GM18951 (cell line): Measurements from ENCODE around the gene RNF31.
"Not testable (repeated sequence)": the region's sequence is repeated elsewhere in the genome, so short reads cannot be mapped to it uniquely, and the experiment has no call there.

Experiments used
- POLR2A ChIP-seq: IDR thresholded peaks from 4 replicates; pipeline ENCODE4 v1.6.1; 2011; ENCODE audit warnings: mild to moderate bottlenecking; ENCODE audit not compliant: insufficient read length, insufficient read depth; ENCODE audit errors: extremely low read depth
- in situ Hi-C: fragments of 300-500 bp; cut with MboI; formaldehyde crosslinking; loops from one replicate; pipeline ENCODE4 v1.12.0; 2022; ENCODE audit warnings: low sequenced_read_pairs, mixed read lengths, inconsistent platforms; ENCODE audit not compliant: unreplicated experiment

Gene RNF31

DNA sequence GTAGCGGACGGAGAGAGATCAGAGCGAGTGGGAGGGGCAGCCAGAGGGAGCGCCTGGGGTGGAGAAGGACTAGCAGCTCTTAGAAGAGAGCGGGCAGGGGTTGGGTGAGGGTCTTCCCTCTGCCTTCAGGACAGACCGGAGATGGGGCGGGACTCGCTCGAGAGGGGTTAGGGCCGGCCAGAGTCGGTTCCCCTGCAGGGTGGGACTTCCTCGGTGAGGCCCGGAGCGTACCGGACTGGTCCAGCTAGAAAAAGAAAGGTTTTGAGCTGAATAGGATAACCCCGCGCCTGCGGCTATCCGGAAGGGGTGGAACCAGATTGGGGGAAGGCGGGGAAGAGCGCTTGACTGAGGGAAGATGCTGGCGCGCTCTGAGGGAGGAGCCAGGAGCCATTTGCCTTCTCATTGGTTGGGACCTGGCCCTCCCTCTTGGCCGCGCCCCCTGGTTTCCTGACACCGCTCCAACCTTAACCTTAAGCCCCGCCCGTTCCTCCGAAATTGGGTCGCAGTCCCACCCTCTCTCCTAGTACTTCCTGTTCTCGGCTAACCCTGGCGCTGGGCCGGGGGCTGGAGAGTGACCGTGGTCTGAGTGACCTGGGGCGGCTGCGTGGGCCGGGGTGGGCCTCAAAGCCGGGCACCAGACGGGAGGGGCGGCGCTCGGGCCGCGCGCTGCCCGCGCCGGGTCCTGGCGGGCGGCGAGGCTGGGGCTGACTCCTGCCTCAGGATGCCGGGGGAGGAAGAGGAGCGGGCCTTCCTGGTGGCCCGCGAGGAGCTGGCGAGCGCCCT lies at the start of gene RNF31:
TSS of gene RNF31 (plus strand) at position 521 of the 783 bp plus-strand sequence. CDS start at position 722, 201 bp downstream.
- peak; percentile 73 for TF ChIP-seq POLR2A

DNA sequence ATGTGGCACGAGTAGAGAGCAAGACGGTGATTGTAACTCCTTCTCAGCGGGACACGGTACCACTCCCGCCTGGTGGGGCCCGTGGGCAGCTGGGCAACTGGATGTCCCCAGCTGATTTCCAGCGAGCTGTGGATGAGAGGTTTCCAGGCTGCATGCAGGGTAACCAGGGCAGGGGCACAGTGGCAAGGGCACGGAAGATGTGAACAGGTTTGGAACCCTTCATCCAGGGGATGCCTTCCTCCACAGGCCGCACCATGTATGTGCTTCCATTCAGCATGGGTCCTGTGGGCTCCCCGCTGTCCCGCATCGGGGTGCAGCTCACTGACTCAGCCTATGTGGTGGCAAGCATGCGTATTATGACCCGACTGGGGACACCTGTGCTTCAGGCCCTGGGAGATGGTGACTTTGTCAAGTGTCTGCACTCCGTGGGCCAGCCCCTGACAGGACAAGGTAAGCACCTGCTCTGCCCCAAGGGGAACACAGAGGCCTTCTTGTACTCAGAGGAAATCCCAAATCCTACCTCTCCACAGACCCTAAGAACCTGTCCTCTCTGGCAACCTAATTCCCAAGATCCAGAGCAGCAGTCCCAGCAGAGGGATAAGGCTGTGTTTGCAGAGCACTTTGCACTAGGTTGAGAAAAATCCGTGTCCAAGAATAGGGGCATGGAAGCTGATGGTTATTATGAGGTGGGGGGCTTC lies 48.9 kb upstream of the RNF31 start:
- in situ Hi-C loops, result loop anchor here (25.0 kb wide), 1 partner anchor 111 kb away; the partner anchor contains the start of gene DHRS4L2
- no peak for TF ChIP-seq POLR2A

More for the DNA sequence above, at the start of gene RNF31:
- in situ Hi-C loops, result no loop called here

DNA sequence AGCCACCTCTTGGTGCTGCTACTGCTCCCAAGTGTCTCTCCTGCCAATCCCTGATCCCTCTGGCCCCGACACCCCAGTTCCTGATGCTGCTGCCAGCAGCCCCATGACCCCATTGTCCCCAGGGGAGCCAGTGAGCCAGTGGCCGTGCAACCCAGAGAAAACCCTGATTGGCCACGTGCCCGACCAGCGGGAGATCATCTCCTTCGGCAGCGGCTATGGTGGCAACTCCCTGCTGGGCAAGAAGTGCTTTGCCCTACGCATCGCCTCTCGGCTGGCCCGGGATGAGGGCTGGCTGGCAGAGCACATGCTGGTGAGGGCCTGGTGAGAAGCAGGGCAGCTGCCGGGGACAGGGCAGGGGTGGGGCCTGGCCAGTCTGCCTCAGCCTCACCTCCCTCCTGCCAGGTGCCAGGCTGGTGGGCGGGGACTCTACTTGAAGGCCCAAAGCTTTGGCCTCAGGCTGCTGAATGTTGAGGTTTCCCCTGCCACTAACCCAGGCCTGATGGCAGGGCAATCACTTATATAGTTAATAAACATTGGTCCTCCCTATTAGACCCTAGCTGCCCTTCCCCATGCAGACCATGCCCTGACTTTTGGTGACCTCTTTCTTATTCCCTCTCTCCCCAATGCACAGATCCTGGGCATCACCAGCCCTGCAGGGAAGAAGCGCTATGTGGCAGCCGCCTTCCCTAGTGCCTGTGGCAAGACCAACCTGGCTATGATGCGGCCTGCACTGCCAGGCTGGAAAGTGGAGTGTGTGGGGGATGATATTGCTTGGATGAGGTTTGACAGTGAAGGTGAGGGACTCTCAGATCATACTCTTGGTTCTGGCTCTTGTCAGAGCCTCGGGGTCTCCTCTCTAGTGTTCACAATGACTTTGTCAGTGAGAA lies 48.1 kb upstream of the RNF31 start:
- no peak for TF ChIP-seq POLR2A
- in situ Hi-C loops, result loop anchor here (25.0 kb wide), 1 partner anchor 112 kb away; the partner anchor contains the start of gene DHRS4L2

DNA sequence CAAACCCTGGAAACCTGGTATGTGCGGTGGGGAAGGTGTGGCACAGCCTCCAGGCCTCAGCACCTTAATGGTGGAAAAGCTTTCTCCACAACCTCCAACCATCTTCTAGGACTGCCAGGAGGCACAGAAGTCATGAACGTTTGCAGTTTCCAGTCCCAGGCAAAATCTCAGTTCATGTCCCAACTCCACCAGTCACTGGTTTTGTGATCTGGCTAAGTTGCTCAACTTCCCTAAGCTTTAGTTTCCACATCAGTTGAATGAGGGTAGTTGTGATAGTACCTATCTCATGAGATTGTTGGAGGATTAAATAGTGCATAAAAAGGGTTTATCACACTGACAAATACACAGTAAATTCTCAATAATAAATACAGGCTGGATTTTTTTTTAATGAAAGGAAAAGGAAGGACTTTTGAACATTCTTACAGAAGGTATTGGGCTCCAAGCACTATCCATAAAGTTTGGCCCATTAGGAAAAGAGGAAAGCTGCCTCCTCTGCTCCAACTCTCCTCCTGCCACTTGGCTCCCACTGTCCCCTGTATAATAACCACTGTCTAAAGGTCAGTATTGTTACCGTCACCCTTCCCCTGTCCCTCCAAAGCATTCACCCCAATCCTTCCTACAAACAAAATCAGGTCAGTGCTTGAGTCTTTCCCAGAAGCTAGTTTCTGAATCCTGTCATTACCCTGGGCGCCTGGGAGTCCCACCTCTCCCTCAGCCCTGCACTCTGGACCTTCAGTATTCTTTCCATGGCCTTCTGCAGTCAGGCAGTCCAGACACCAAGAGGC lies 46.9 kb upstream of the RNF31 start:
- no peak for TF ChIP-seq POLR2A
- in situ Hi-C loops, result no loop called here

GRCh38 chr14:24100982-24101494 lies 46.3 kb upstream of the RNF31 start:
- no peak for TF ChIP-seq POLR2A
- in situ Hi-C loops, result no loop called here

DNA sequence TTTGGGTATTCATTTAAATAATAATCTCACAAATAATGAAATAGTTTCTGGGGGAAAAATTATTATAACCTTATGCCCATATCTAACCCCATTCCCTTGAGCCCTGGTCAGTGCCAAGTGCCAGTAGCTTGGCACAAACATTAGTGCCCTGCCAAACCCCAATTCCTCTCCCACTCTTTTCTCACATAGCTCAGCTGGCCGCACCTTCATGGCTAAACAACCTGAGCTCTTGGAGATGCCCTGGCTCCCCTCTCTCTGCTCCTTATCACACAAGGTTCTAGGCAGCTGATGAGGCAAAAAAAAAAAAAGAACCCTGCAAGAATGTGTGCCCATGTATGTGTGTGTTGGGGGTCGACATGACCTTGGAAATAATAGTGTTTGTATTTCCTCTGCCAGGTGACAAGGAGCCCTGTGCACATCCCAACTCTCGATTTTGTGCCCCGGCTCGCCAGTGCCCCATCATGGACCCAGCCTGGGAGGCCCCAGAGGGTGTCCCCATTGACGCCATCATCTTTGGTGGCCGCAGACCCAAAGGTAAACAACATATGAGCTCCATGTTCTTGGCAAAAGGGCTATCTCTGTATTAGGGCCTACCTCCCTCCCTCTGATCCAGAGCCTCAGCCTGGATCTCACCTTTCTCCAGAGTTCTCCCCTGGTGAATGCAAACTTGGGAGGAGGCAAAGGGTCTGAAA lies 44.8 kb upstream of the RNF31 start:
- in situ Hi-C loops, result no loop called here

GRCh38 chr14:24103451-24103850 lies 43.8 kb upstream of the RNF31 start:
- in situ Hi-C loops, result no loop called here
- no peak for TF ChIP-seq POLR2A

More for the DNA sequence above, 44.8 kb upstream of the RNF31 start:
- TF ChIP-seq POLR2A, result no peak

GRCh38 chr14:24105609-24106239 lies 41.6 kb upstream of the RNF31 start:
- in situ Hi-C loops, result not testable (repeated sequence)

GRCh38 chr14:24106672-24107271 lies 40.5 kb upstream of the RNF31 start:
- in situ Hi-C loops, result no loop called here
- no peak for TF ChIP-seq POLR2A

- no peak for TF ChIP-seq POLR2A
- in situ Hi-C loops, result no loop called here
Measured at GRCh38 chr14:24108336-24108874, 38.9 kb upstream of the RNF31 start.

- no peak for TF ChIP-seq POLR2A
- in situ Hi-C loops, result no loop called here
Measured at GRCh38 chr14:24110060-24110459, 37.2 kb upstream of the RNF31 start.
